Neutrophil (primary cell): ENCODE results near the gene KIF6.

ENCODE experiments used
- H3K27ac ChIP-seq: fragments of 200-600 bp; sonication (generic); 2 replicates; pipeline ENCODE4 v1.5.1; 2016; ENCODE audit warnings: mild to moderate bottlenecking, moderate library complexity
- H3K27me3 ChIP-seq: fragments of 200-600 bp; sonication (generic); 2 replicates; pipeline ENCODE4 v1.6.0; 2016; ENCODE audit warnings: mild to moderate bottlenecking
- H3K36me3 ChIP-seq: fragments of 200-600 bp; sonication (generic); 2 replicates; pipeline ENCODE4 v1.5.1; 2017
- H3K4me1 ChIP-seq, 2 experiments: fragments of 200-600 bp in 1 of 2; sonication (generic) in 1 of 2; 1 replicate in 1 of 2; 2 replicates in 1 of 2; pipeline versions ENCODE4 v1.5.1 to v1.6.1; 2013 to 2016; ENCODE audit warnings: low read depth in 1 of 2, low read length in 1 of 2, mild to moderate bottlenecking in 1 of 2, moderate library complexity in 1 of 2; ENCODE audit not compliant: control insufficient read depth in 1 of 2, insufficient read depth in 1 of 2
- H3K4me3 ChIP-seq, 2 experiments: fragments of 200-600 bp in 1 of 2; sonication (generic) in 1 of 2; 1 replicate in 1 of 2; 2 replicates in 1 of 2; pipeline ENCODE4 v1.5.1; 2013 to 2016; ENCODE audit warnings: low read depth in 1 of 2, low read length in 1 of 2, mild to moderate bottlenecking in 1 of 2, moderate library complexity in 1 of 2
- H3K9me3 ChIP-seq: fragments of 200-600 bp; sonication (generic); 2 replicates; pipeline ENCODE4 v1.5.1; 2016
- CTCF ChIP-seq: fragments of 200-600 bp; sonication (generic); IDR thresholded peaks from 2 replicates; pipeline ENCODE4 v1.5.1; 2016; ENCODE audit warnings: antibody characterized with exemption

KIF6 gene

GRCh38 chr6:39439342-39440038, 285.7 kb downstream of the KIF6 start:
- Histone ChIP-seq H3K27ac (no peak overlapping the region), H3K36me3 (no peaks in the 10 kb centered on the region), H3K4me3 (no peak overlapping the region), H3K9me3 (no peaks in the 10 kb centered on the region), H3K27me3 (no peaks in the 10 kb centered on the region), H3K4me1 (no peaks in the 10 kb centered on the region)
- no peak for TF ChIP-seq CTCF

GRCh38 chr6:39433630-39434029, 291.6 kb downstream of the KIF6 start:
- Histone ChIP-seq H3K36me3 (no peaks in the 10 kb centered on the region), H3K4me1 (no peaks in the 10 kb centered on the region), H3K27ac (no peak overlapping the region), H3K9me3 (no peaks in the 10 kb centered on the region), H3K4me3 (no peak overlapping the region), H3K27me3 (peaks cover 5% of the 10 kb centered on the region)
- no peak for TF ChIP-seq CTCF

- H3K27ac ChIP-seq, result no peak overlapping the region
- no peak for TF ChIP-seq CTCF
- no peak overlapping the region for H3K4me3 ChIP-seq
Measured at GRCh38 chr6:39432330-39433025, 292.7 kb downstream of the KIF6 start.

GRCh38 chr6:39430871-39431523, 294.2 kb downstream of the KIF6 start:
- no peak for TF ChIP-seq CTCF
- peaks cover 5% of the 10 kb centered on the region for H3K27me3 ChIP-seq
- H3K9me3 ChIP-seq, result no peaks in the 10 kb centered on the region
- H3K4me1 ChIP-seq, result no peaks in the 10 kb centered on the region
- H3K4me3 ChIP-seq, result no peak overlapping the region
- no peak overlapping the region for H3K27ac ChIP-seq
- no peaks in the 10 kb centered on the region for H3K36me3 ChIP-seq

More at GRCh38 chr6:39432330-39433025, 292.7 kb downstream of the KIF6 start:
- Histone ChIP-seq H3K9me3 (no peaks in the 10 kb centered on the region), H3K4me1 (no peaks in the 10 kb centered on the region), H3K27me3 (peaks cover 5% of the 10 kb centered on the region), H3K36me3 (no peaks in the 10 kb centered on the region)

- peaks cover 5% of the 10 kb centered on the region for H3K27me3 ChIP-seq
- no peak overlapping the region for H3K27ac ChIP-seq
- TF ChIP-seq CTCF, result no peak
- no peaks in the 10 kb centered on the region for H3K36me3 ChIP-seq
- H3K9me3 ChIP-seq, result no peaks in the 10 kb centered on the region
- no peak overlapping the region for H3K4me3 ChIP-seq
- H3K4me1 ChIP-seq, result no peaks in the 10 kb centered on the region
Measured at GRCh38 chr6:39430446-39430845, 294.8 kb downstream of the KIF6 start.
